H1 (cell line): Measurements from ENCODE around the gene KLF6. TPM values are rescaled to one million over a fixed set of nuclear protein-coding genes. Genes with fewer than 3 reads are reported as not detected.

Source experiments
- CTCF ChIA-PET: fragments of 300-600 bp; sonication (Branson Sonifier 250); formaldehyde crosslinking; loops from one replicate; lab custom pipeline; 2021; ENCODE audit not compliant: partially characterized antibody; lab: Charles Lee
- POLR2A ChIA-PET: fragments of 300-600 bp; sonication (Branson Sonifier 250); formaldehyde crosslinking; loops from one replicate; lab custom pipeline; 2021; ENCODE audit warnings: inconsistent platforms; ENCODE audit not compliant: partially characterized antibody; lab: Charles Lee
- DNase-seq, 2 experiments: peaks; one replicate each; pipeline versions ENCODE4 v3.0.0 to v3.0.0-alpha.2; 2010 to 2022; ENCODE audit warnings: low spot score in 2 of 2, low read depth in 1 of 2, mixed read lengths in 1 of 2
- FAIRE-seq: peaks from 2 replicates; lab custom pipeline; 2011; peaks lifted over from hg19 to GRCh38; lab: Jason Lieb, UNC
- H2AFZ ChIP-seq: 2 replicates; pipeline ENCODE4 v1.8.1; 2012; ENCODE audit warnings: low read length, inconsistent platforms
- H2AK5ac ChIP-seq: 2 replicates; pipeline ENCODE4 v1.6.1; 2013; ENCODE audit warnings: low read depth, low read length
- H2BK120ac ChIP-seq: replicated peaks from 2 replicates; pipeline ENCODE3; 2013; ENCODE audit warnings: low read depth, low read length, inconsistent platforms
- H2BK12ac ChIP-seq: 2 replicates; pipeline ENCODE4 v1.6.1; 2013; ENCODE audit warnings: low read depth, low read length
- H2BK15ac ChIP-seq: 2 replicates; pipeline ENCODE4 v1.6.1; 2013; ENCODE audit warnings: low read length
- H2BK20ac ChIP-seq: 2 replicates; pipeline ENCODE4 v1.6.1; 2013; ENCODE audit warnings: low read length
- H2BK5ac ChIP-seq: 2 replicates; pipeline ENCODE4 v1.6.1; 2013; ENCODE audit warnings: low read depth, low read length
- H3K14ac ChIP-seq: 2 replicates; pipeline ENCODE4 v1.6.1; 2013; ENCODE audit warnings: inconsistent platforms; ENCODE audit not compliant: insufficient read length
- H3K18ac ChIP-seq: 2 replicates; pipeline ENCODE4 v1.6.1; 2013; ENCODE audit warnings: low read length; ENCODE audit errors: extremely low read depth
- H3K23ac ChIP-seq: 2 replicates; pipeline ENCODE4 v1.6.1; 2013; ENCODE audit warnings: inconsistent platforms; ENCODE audit not compliant: insufficient read length
- H3K23me2 ChIP-seq: 2 replicates; pipeline ENCODE4 v1.6.1; 2013; ENCODE audit warnings: low read depth, low read length
- H3K27ac ChIP-seq: 2 replicates; pipeline ENCODE4 v1.6.1; 2011; ENCODE audit warnings: low read depth, low read length, inconsistent platforms
- H3K27me3 ChIP-seq, 4 experiments: replicated peaks in 1 of 4; 1 replicate in 1 of 4; 2 replicates in 3 of 4; pipeline versions ENCODE4 v1.6.1 to v1.8.1; 2011 to 2013; ENCODE audit warnings: low read length in 3 of 4, mild to moderate bottlenecking in 3 of 4, inconsistent platforms in 2 of 4, mixed read lengths in 2 of 4, moderate library complexity in 1 of 4; ENCODE audit not compliant: control insufficient read depth in 3 of 4, insufficient read depth in 3 of 4; ENCODE audit errors: extremely low read depth in 1 of 4
- H3K36me3 ChIP-seq, 4 experiments: 2 replicates each; pipeline versions ENCODE4 v1.6.1 to v1.8.1; 2011 to 2013; ENCODE audit warnings: mild to moderate bottlenecking in 4 of 4, low read length in 3 of 4, moderate library complexity in 2 of 4, control low read depth in 1 of 4, inconsistent platforms in 1 of 4; ENCODE audit not compliant: insufficient read depth in 4 of 4, control insufficient read depth in 2 of 4
- H3K4ac ChIP-seq: replicated peaks from 2 replicates; pipeline ENCODE3; 2013; ENCODE audit warnings: low read length, low read depth, mixed read lengths, inconsistent platforms; ENCODE audit not compliant: insufficient read length
- H3K4me1 ChIP-seq, 4 experiments: replicated peaks in 1 of 4; 1 replicate in 1 of 4; 2 replicates in 3 of 4; pipeline versions ENCODE4 v1.6.1 to v1.8.1; 2011 to 2013; ENCODE audit warnings: low read length in 3 of 4, inconsistent platforms in 2 of 4, mixed read lengths in 1 of 4; ENCODE audit not compliant: insufficient read depth in 4 of 4, control insufficient read depth in 3 of 4
- H3K4me2 ChIP-seq, 2 experiments: 2 replicates each; pipeline versions ENCODE4 v1.6.1 to v1.8.1; 2011 to 2013; ENCODE audit warnings: low read depth in 2 of 2, low read length in 2 of 2, control low read depth in 1 of 2, inconsistent platforms in 1 of 2, mild to moderate bottlenecking in 1 of 2; ENCODE audit not compliant: insufficient read depth in 1 of 2
- H3K4me3 ChIP-seq, 4 experiments: fragments of 200-600, 300-600 bp in 1 of 4; sonication (generic), shearing (Covaris generic), sonication (Bioruptor Twin) in 1 of 4; 2 replicates each; pipeline versions ENCODE4 v1.5.1 to v1.8.1; 2011 to 2016; ENCODE audit warnings: low read length in 4 of 4, low read depth in 3 of 4, control low read depth in 2 of 4, inconsistent platforms in 2 of 4, mild to moderate bottlenecking in 2 of 4, mixed read lengths in 1 of 4, moderate library complexity in 1 of 4; ENCODE audit not compliant: insufficient read depth in 2 of 4; ENCODE audit errors: extremely low read depth in 1 of 4
- H3K56ac ChIP-seq: replicated peaks from 2 replicates; pipeline ENCODE3; 2013; ENCODE audit warnings: low read depth, mild to moderate bottlenecking, mixed read lengths, low read length, inconsistent platforms; ENCODE audit not compliant: insufficient read length
- H3K79me1 ChIP-seq: 2 replicates; pipeline ENCODE4 v1.6.1; 2013; ENCODE audit warnings: low read depth, low read length, control low read depth
- H3K79me2 ChIP-seq, 2 experiments: 2 replicates each; pipeline versions ENCODE4 v1.6.1 to v1.8.1; 2012 to 2013; ENCODE audit warnings: low read length in 2 of 2, mild to moderate bottlenecking in 2 of 2, inconsistent platforms in 1 of 2; ENCODE audit not compliant: insufficient read depth in 2 of 2, control insufficient read depth in 1 of 2
- H3K9ac ChIP-seq, 4 experiments: replicated peaks in 1 of 4; 1 replicate in 1 of 4; 2 replicates in 3 of 4; pipeline versions ENCODE4 v1.6.1 to v1.8.1; 2011 to 2013; ENCODE audit warnings: low read depth in 3 of 4, low read length in 3 of 4, control low read depth in 2 of 4, mild to moderate bottlenecking in 2 of 4, moderate library complexity in 2 of 4, inconsistent platforms in 1 of 4; ENCODE audit errors: extremely low read depth in 1 of 4
- H3K9me3 ChIP-seq, 2 experiments: 2 replicates each; pipeline versions ENCODE4 v1.6.1 to v1.8.1; 2012 to 2013; ENCODE audit warnings: mild to moderate bottlenecking in 2 of 2, moderate library complexity in 2 of 2, control low read depth in 1 of 2, inconsistent platforms in 1 of 2, low read depth in 1 of 2, low read length in 1 of 2, mixed read lengths in 1 of 2; ENCODE audit not compliant: insufficient read depth in 2 of 2
- H4K20me1 ChIP-seq, 2 experiments: replicated peaks in 1 of 2; 2 replicates each; pipeline versions ENCODE3 to v1.8.1; 2011 to 2013; ENCODE audit warnings: inconsistent platforms in 2 of 2, low read length in 2 of 2, mild to moderate bottlenecking in 1 of 2; ENCODE audit not compliant: insufficient read depth in 2 of 2, control insufficient read depth in 1 of 2
- H4K5ac ChIP-seq: 2 replicates; pipeline ENCODE4 v1.6.1; 2013; ENCODE audit warnings: low read length, low read depth, mixed read lengths, inconsistent platforms; ENCODE audit not compliant: insufficient read length
- H4K8ac ChIP-seq: 2 replicates; pipeline ENCODE4 v1.8.0; 2013; ENCODE audit warnings: mild to moderate bottlenecking, moderate library complexity, low read length, inconsistent platforms; ENCODE audit not compliant: insufficient read depth; ENCODE audit errors: extremely low read depth
- H4K91ac ChIP-seq: replicated peaks from 2 replicates; pipeline ENCODE3; 2013; ENCODE audit warnings: low read length, mixed read lengths, inconsistent platforms; ENCODE audit not compliant: insufficient read length
- ASH2L ChIP-seq: fragments of 200-600, 300-600 bp; sonication (generic); IDR thresholded peaks from one replicate; pipeline ENCODE4 v1.7.1; 2017; ENCODE audit warnings: low read length
- CBX5 ChIP-seq: fragments of 300-800, 300-1000 bp; sonication (generic); IDR thresholded peaks from 2 replicates; pipeline ENCODE4 v1.7.1; 2016; ENCODE audit warnings: antibody characterized with exemption, low read length, low read depth
- CBX8 ChIP-seq: fragments of 300-800, 300-1000 bp; sonication (generic); IDR thresholded peaks from 2 replicates; pipeline ENCODE4 v1.7.1; 2016; ENCODE audit warnings: low read depth, low read length, borderline replicate concordance
- CEBPB ChIP-seq: IDR thresholded peaks from 2 replicates; pipeline ENCODE4 v1.6.1; 2012; ENCODE audit warnings: low read depth, low read length
- GTF2F1 ChIP-seq: IDR thresholded peaks from 2 replicates; pipeline ENCODE4 v1.6.1; 2012; ENCODE audit warnings: low read depth, low read length, improper control_type of control experiment, borderline replicate concordance
- HDAC2 ChIP-seq, 2 experiments: fragments of 300-600 bp in 1 of 2; sonication (generic) in 1 of 2; IDR thresholded peaks; 2 replicates each; pipeline ENCODE4 v1.6.1; 2011 to 2012; ENCODE audit warnings: low read depth in 2 of 2, low read length in 2 of 2, mild to moderate bottlenecking in 2 of 2, moderate library complexity in 2 of 2, borderline replicate concordance in 1 of 2, inconsistent platforms in 1 of 2
- JUN ChIP-seq: IDR thresholded peaks from 2 replicates; pipeline ENCODE4 v1.6.1; 2011; ENCODE audit warnings: low read depth, mild to moderate bottlenecking, improper control_type of control experiment, low read length
- JUND ChIP-seq: IDR thresholded peaks from 2 replicates; pipeline ENCODE4 v1.6.1; 2011; ENCODE audit warnings: mild to moderate bottlenecking, improper control_type of control experiment, low read length
- NRF1 ChIP-seq: IDR thresholded peaks from 2 replicates; pipeline ENCODE4 v1.6.1; 2011; ENCODE audit warnings: mild to moderate bottlenecking, low read depth, low read length, improper control_type of control experiment
- SAP30 ChIP-seq: fragments of 300-600 bp; sonication (generic); IDR thresholded peaks from 2 replicates; pipeline ENCODE4 v1.7.1; 2012; ENCODE audit warnings: low read length, moderate library complexity, mild to moderate bottlenecking, inconsistent platforms; ENCODE audit not compliant: insufficient read depth, insufficient replicate concordance
- TEAD4 ChIP-seq: IDR thresholded peaks from 2 replicates; pipeline ENCODE4 v1.6.1; 2012; ENCODE audit warnings: low read depth, low read length, inconsistent platforms, mixed read lengths
- WGBS, 2 experiments: shearing (Covaris generic) in 1 of 2; methylation state at CpG; one replicate each; pipeline versions ENCODE4 v1.1.6 to v1.1.7; 2013 to 2015; ENCODE audit warnings: low lambda C conversion rate in 2 of 2, mixed read lengths in 2 of 2, inconsistent platforms in 1 of 2, low coverage in 1 of 2, missing lambda C conversion rate in 1 of 2; ENCODE audit not compliant: insufficient replicate concordance in 2 of 2, insufficient coverage in 1 of 2, insufficient read length in 1 of 2; ENCODE audit errors: extremely low coverage in 1 of 2, missing lambda C conversion rate in 1 of 2; 5-methylcytosine and 5-hydroxymethylcytosine counted together
- polyA plus RNA-seq, 7 experiments: library from polyadenylated mRNA; depleted of rRNA in 3 of 7; stranded (reverse) in 5 of 7; unstranded in 2 of 7; fragments of >200 nt in 5 of 7; fragments of 200-250 nt in 2 of 7; gene quantifications; 1 replicate in 5 of 7; 2 replicates in 1 of 7; 4 replicates in 1 of 7; pipeline versions ENCODE4 v1.2.1 to v1.2.3, GENCODE V29; 2011 to 2013; ENCODE audit warnings: missing spikeins in 2 of 7, mixed read lengths in 2 of 7
- total RNA-seq: library from RNA; stranded (reverse); fragmentation: NEBNext Ultra II Directional; extraction: Animal tissue kit (Norgen Biotek cat#: 25700); gene quantifications from 2 replicates; pipeline ENCODE4 v1.2.1, GENCODE V29; 2021
- TF ChIP-seq, protein P1 (sequence below): IDR thresholded peaks from 2 replicates; pipeline ENCODE4 v1.6.1; 2012; ENCODE audit warnings: inconsistent platforms

Gene KLF6
- total and polyA plus RNA-seq, 2 of the 8 experiments (the other 6 are each of a cell fraction or from before 2014, with no cell fraction given), result 5.7 to 19.5 TPM

DNA sequence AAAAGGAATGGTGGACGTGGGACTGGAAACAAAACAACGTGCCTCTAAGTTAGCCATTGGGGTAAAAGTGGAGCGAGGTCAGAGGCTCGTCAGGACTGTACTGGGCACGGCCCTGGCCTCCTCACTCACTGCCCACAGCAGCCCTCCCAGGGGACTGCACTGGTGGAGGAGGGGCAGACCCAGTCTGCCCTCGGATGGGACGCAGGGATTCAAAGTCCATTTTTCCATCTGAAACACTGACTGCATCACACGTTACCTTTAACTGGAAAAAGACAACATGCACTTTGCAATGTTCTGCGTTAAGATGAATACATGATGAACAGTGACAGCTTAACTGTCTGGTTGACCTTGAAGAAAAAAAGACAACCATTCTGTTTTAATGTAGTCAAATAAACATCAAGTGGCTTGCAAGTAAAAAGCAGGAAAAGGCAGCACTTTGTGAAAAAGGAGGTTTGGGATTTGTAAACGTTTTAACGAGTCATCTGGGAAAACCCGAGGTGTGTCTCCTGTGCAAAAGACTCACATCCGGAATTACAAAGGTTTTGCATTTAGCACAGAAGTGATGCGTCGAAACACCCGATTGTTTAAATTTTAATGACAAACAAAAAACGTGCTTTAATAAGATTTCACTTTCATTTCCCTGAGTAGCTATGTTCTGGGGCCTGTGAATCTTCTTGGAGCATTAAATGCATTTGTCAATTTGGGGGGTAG, 18.8 kb downstream of the KLF6 start:
- ChIA-PET CTCF (interaction anchor here (0.5 kb wide), 1 partner anchor 9 kb away, joined by 3 read pairs; no protein-coding TSS in a partner anchor), POLR2A (interaction anchor here (1.0 to 2.4 kb wide), 4 partner anchors 9 to 19 kb away, joined by 3 to 12 read pairs (median 4); partner anchors contain the start of gene KLF6)
- Histone ChIP-seq H3K18ac (no peak overlapping the region), H4K91ac (no peak overlapping the region), H4K5ac (no peak overlapping the region), H3K4me1 (peaks cover 0 to 10% (median 6%) of the 10 kb centered on the region in 4 experiments; a peak in 5 of 7 replicates), H2BK20ac (no peak overlapping the region), H3K79me1 (no peaks in the 10 kb centered on the region), H3K23ac (no peak overlapping the region), H4K20me1 (no peaks in the 10 kb centered on the region), H2AK5ac (no peak overlapping the region), H2BK15ac (no peak overlapping the region), H3K27ac (no peak overlapping the region), H3K4ac (no peak overlapping the region), H2BK5ac (no peak overlapping the region), H3K4me2 (no peak overlapping the region), H3K23me2 (no peaks in the 10 kb centered on the region), H3K9me3 (no peaks in the 10 kb centered on the region), H4K8ac (no peak overlapping the region; the same call in 1 of the 2 replicates), H2AFZ (no peak overlapping the region), H3K79me2 (no peaks in the 10 kb centered on the region), H3K4me3 (no peak overlapping the region), H3K14ac (no peak overlapping the region), H3K36me3 (no peaks in the 10 kb centered on the region), H3K9ac (no peak overlapping the region), H2BK120ac (no peak overlapping the region), H3K27me3 (no peaks in the 10 kb centered on the region), H3K56ac (no peak overlapping the region), H2BK12ac (no peak overlapping the region)
- DNase-seq, result no peak
- FAIRE-seq, result no peak
- 78% methylated on average over 17 of the region's 17 CpGs; no CpG with 5 or more reads in 1 of the 2 experiments for WGBS, 2 experiments
- TF ChIP-seq JUN (no peak), HDAC2 (IDR thresholded peaks at IDR 0.05; ENCODE audit: borderline replicate concordance in 1 of 2, low read depth in 2 of 2, low read length in 2 of 2) (no peak), SAP30 (no peak), ASH2L (no peak), NRF1 (no peak), CBX8 (no peak), JUND (no peak), TEAD4 (no peak), CEBPB (no peak), CBX5 (no peak), GTF2F1 (no peak)
- TF ChIP-seq, protein P1, sequence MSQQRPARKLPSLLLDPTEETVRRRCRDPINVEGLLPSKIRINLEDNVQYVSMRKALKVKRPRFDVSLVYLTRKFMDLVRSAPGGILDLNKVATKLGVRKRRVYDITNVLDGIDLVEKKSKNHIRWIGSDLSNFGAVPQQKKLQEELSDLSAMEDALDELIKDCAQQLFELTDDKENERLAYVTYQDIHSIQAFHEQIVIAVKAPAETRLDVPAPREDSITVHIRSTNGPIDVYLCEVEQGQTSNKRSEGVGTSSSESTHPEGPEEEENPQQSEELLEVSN, result no peak
